Measurements from ENCODE around the gene EMC8.
"Not testable (repeated sequence)": the region's sequence is repeated elsewhere in the genome, so short reads cannot be mapped to it uniquely, and the experiment has no call there.

EMC8 gene

GRCh38 chr16:85810097-85810741 lies 10.9 kb upstream of the EMC8 start:
- H3K27ac ChIP-seq, result no peak overlapping the region

GRCh38 chr16:85809645-85810044 lies 10.3 kb upstream of the EMC8 start:
- no peak for TF ChIP-seq CTCF (conservative IDR thresholded peaks at IDR 0.05)
- H3K27ac ChIP-seq, result no peak overlapping the region

More at GRCh38 chr16:85810097-85810741, 10.9 kb upstream of the EMC8 start:
- TF ChIP-seq CTCF (conservative IDR thresholded peaks at IDR 0.05), result no peak

GRCh38 chr16:85808926-85809325 lies 9.6 kb upstream of the EMC8 start:
- TF ChIP-seq CTCF (conservative IDR thresholded peaks at IDR 0.05), result no peak
- H3K27ac ChIP-seq, result no peak overlapping the region

DNA sequence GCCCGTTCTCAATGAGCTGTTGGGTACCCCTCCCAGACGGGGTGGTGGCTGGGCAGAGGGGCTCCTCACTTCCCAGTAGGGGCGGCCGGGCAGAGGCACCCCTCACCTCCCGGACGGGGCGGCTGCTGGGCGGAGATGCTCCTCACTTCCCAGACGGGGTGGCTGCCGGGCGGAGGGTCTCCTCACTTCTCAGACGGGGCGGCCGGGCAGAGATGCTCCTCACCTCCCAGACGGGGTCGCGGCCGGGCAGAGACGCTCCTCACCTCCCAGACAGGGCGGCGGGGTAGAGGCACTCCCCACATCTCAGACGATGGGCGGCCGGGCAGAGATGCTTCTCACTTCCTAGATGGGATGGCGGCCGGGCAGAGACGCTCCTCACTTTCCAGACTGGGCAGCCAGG lies 8.8 kb upstream of the EMC8 start:
- H3K27ac ChIP-seq, result not testable (repeated sequence)

DNA sequence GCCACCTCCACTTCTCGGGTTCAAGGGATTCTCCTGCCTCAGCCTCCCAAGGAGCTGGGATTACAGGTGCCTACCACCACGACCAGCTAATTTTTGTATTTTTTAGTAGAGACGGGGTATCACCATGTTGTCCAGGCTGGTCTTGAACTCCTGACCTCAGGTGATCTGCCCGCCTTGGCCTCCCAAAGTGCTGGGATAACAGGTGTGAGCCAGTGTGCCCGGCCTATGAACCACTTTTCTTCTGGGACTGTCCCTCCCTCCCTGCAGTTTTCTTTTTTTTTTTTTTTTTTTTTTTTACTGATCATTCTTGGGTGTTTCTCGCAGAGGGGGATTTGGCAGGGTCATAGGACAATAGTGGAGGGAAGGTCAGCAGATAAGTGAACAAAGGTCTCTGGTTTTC lies 8.0 kb upstream of the EMC8 start:
- not testable (repeated sequence) for H3K27ac ChIP-seq

DNA sequence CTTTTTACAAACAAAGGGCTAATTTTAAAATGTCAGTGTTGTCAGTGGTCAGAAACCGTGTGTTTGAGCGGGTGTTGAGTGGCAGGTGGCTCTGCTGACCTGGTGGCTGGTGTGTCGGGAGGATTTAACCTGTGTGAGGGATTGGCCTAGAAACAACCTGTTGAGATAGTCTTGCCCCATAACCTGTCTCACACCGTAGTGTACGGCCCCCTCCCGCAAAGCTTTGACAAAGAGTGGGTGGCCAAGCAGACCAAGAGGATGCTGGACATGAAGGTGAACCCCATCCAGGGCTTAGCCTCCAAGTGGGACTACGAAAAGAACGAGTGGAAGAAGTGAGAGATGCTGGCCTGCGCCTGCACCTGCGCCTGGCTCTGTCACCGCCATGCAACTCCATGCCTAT lies 7.2 kb upstream of the EMC8 start:
- no peak for TF ChIP-seq CTCF (conservative IDR thresholded peaks at IDR 0.05)
- H3K27ac ChIP-seq, result no peak overlapping the region

DNA sequence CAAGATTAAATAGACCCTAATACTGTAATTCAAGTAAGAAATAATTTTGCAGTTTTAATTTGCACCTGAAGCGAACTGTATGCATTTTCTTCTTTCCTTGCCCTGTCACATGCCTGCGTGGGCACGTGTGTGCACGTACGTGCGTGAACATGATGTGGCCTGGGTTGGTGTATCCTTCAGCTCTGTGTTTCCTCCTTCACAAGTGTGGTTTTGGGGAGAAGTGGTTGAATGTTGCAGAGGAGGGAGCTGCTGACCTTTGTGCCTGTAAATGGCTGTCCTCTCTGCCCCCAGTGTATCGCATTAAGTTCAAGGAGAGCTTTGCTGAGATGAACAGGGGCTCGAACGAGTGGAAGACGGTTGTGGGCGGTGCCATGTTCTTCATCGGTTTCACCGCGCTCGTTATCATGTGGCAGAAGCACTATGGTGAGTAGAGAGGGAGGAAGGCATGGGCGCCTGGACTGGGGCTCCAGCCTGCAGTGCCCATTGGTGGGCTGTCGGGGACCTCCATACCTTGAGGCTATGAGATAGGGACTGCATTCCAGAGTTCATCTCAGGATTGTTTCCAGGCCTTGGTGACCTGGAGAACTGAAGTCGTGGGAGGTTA lies 6.2 kb upstream of the EMC8 start:
- H3K27ac ChIP-seq, result no peak overlapping the region
- TF ChIP-seq CTCF (conservative IDR thresholded peaks at IDR 0.05), result no peak

DNA sequence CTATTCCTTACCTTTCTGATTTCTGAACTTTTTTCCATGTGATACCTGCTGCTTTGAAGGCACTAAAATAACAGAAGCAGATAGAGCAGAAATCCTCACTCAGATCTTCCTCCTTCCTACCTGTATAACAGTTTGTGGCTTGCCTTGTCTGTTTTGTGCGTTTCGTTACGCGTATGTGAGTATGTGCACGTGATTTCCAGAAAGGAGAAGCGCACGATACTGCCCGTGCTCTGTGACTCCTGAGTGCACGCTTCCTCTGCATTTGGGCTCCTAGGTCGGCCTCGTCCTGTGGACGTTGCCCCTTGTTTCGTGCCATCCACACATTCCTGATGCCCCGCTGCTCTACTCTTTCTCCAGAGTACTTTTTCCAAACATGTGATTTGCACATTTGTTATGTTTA lies 4.2 kb upstream of the EMC8 start:
- TF ChIP-seq CTCF (conservative IDR thresholded peaks at IDR 0.05), result no peak
- no peak overlapping the region for H3K27ac ChIP-seq

GRCh38 chr16:85800321-85800669 lies 951 bp upstream of the EMC8 start:
- TF ChIP-seq CTCF (conservative IDR thresholded peaks at IDR 0.05), result no peak
- H3K27ac ChIP-seq, result peak overlapping the region; percentile 64
